ENCODE results near the gene PHTF1.
A peak's percentile ranks its signal among the peaks of the same experiment; 100 is the strongest.

Gene PHTF1

DNA sequence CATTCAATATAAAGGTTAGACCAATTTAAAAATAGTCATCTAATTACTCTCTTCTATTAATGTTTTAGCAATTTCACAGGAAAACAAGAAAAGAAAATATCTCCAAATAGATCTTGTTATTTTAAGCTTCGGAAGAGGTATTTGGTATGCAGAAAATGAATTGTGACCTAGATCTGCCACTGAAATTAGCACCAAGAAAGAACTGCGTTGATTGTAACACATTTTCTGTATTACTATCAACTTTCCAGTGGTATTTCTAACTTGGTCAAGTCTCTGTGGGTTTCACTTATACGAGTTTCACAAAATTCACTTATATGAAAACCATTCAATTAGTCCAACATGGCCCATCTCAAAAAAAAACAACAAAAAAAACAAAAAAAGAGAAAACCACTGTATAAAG lies 41.2 kb upstream of the PHTF1 start:
- DNase-seq (ENCODE audit: low read depth): no peak
- TF ChIP-seq CTCF (conservative IDR thresholded peaks at IDR 0.05; ENCODE audit: low read depth, low read length): no peak
- no peak overlapping the region for H3K4me3 ChIP-seq (ENCODE audit: low read length)

DNA sequence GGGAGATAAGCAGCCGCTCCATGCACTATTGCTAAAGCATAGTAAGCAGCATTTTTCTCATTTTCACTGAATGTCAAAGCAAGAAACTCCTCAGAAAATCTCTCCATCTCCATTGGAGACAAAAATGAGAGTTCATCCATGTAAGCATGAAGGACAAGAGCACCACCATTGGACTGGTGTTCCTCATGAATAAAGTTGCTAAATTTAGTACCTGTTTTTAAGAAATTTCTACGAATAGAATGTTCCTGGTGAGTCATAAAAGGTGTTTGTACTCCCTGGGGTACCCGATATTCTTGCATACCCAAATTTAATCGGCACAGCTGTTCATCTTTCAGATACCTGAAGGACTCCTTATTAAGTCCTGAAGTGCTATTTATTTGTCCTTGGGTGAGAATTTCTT lies 38.2 kb upstream of the PHTF1 start:
- no peak for DNase-seq (ENCODE audit: low read depth)
- no peak overlapping the region for H3K4me3 ChIP-seq (ENCODE audit: low read length)
- no peak for TF ChIP-seq CTCF (conservative IDR thresholded peaks at IDR 0.05; ENCODE audit: low read depth, low read length)

GRCh38 chr1:113793878-113794834 lies 34.9 kb upstream of the PHTF1 start:
- DNase-seq (ENCODE audit: low read depth): peak; percentile 49
- H3K4me3 ChIP-seq (ENCODE audit: low read length): no peak overlapping the region
- TF ChIP-seq CTCF (conservative IDR thresholded peaks at IDR 0.05; ENCODE audit: low read depth, low read length): no peak

DNA sequence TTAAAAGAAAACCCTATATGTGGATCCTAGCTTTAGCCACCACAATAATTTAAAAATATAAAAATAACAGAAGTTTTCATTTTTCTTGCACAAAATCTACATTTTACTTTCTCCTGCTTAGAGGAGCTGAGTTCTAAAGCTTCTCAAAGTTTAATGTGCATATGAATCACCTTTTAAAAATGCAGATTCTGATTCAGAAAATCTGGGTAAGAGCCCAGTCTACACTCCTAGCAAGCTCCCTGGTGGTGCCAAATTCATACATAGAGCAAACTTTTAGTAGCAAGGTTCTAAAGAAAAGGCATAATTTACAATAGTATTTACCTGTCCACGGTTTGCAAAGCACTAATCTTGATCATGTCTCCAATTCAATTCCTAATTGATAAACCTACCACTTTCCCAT lies 33.7 kb upstream of the PHTF1 start:
- no peak overlapping the region for H3K4me3 ChIP-seq (ENCODE audit: low read length)
- TF ChIP-seq CTCF (conservative IDR thresholded peaks at IDR 0.05; ENCODE audit: low read depth, low read length): no peak
- no peak for DNase-seq (ENCODE audit: low read depth)

DNA sequence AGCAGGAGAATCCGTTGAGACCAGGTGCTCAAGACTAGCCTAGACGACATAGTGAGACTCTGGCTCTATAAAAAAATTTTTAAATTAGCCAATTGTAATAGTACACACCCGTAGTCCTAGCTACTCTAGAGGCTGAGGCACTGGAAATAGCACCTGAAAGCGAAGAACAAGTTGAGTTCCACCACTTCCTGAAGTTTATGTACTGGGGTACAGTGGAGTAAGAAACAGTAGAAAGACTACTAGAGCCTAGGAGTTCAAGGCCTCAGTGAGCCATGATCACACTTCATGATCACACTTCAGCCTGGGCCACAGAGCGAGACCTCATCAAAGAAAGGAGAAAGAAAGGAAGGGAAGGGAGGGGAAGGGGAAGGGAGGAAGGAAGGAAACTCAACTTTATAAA lies 33.2 kb upstream of the PHTF1 start:
- DNase-seq (ENCODE audit: low read depth): no peak
- TF ChIP-seq CTCF (conservative IDR thresholded peaks at IDR 0.05; ENCODE audit: low read depth, low read length): no peak

GRCh38 chr1:113788802-113789201 lies 29.5 kb upstream of the PHTF1 start:
- H3K4me3 ChIP-seq (ENCODE audit: low read length): no peak overlapping the region
- DNase-seq (ENCODE audit: low read depth): no peak
- TF ChIP-seq CTCF (conservative IDR thresholded peaks at IDR 0.05; ENCODE audit: low read depth, low read length): no peak

More for the DNA sequence above, 33.2 kb upstream of the PHTF1 start:
- no peak overlapping the region for H3K4me3 ChIP-seq (ENCODE audit: low read length)

DNA sequence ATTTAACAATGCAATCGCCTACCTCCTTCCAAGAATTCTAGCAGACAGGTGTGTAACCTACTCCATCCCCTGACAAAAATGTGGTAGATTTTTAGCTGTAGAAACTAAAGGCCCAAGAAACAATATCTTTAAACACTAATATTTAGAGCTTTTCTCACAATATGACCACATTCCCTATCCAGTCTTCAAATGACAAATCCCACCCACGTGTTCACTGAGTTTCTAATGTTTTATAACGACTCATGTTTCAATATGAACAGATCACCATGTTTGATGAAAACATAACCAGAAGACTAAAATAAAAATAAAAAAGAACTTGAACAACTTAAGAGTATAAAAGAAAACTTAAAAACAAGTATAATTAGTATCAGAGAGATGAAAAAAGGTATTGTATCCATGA lies 28.4 kb upstream of the PHTF1 start:
- TF ChIP-seq CTCF (conservative IDR thresholded peaks at IDR 0.05; ENCODE audit: low read depth, low read length): no peak
- DNase-seq (ENCODE audit: low read depth): no peak
- H3K4me3 ChIP-seq (ENCODE audit: low read length): no peak overlapping the region

All from retinal pigment epithelial cell (primary cell).